NCI-H82 treated with DMSO at 0.1 percent for 48 hours (cell line): ENCODE data around the gene ZMYND10.

ENCODE experiments used
- DNase-seq: peaks from one replicate; lab custom pipeline; 2025; ENCODE audit not compliant: unreplicated experiment; lab: John Stamatoyannopoulos, UW

ZMYND10 gene

DNA sequence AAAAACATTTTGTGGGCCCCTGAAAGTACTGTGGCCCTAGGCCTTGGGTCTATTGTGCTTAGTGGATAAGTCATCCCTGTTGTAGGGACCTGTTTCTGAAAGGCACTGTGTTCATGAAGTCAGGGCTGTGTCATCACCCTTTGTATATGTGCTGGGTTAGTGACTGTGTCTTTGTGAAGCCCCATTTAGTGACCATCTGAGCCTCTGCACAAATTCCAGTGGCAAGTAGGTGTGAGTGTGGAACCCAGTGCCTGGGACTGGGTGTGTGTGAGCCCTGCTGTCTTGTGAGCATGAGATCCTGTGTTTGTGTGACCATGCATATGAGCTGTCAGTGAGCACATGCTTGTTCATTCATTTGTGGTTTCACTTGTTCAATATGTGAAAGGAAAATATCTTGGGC lies 40.9 kb downstream of the ZMYND10 start:
- DNase-seq, result no peak

DNA sequence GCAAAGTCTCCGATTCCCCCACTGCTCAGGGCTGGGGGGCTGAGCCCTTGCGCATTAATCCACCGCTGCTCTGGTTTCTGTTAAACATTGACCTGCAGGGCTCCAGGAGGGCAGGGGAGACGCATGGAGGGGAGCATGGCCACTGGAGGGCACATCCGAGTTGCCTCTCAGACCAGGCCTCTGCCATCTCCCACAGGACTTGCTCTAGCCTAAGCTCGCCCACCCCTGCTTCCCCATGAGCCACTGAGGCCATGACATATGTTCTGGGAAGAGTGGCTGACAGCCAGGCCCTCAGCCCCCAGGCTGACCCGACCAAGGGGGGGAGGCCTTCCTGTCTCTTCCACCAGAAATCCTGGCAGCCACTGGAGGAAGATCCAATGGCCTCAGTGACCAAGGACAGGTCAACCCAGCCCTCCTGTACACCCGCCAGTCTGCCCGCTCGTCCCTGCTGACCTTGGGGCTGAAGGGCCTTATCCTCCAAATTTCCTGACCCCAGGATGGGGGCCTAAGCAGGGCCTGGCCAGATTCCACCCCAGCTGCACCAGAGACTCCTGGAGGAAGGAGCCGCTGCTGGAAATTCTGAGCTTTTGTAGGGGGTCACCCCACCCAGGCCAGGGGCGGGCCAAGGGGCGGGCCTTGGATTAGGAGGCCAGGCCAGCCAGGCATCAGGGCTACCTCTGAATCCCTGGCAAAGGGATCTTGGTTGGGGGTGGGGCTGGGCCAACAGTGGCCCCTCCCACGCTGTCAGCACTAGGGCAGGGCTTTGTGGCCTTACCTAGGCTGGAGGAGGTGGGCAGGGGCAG lies 42.3 kb downstream of the ZMYND10 start, which contains the start of gene HYAL1:
HYAL1 (minus strand) TSS at position 562 of the 803 bp plus-strand sequence. CDS start 618 bp downstream, outside the sequence.
- peak; percentile 60 for DNase-seq

DNA sequence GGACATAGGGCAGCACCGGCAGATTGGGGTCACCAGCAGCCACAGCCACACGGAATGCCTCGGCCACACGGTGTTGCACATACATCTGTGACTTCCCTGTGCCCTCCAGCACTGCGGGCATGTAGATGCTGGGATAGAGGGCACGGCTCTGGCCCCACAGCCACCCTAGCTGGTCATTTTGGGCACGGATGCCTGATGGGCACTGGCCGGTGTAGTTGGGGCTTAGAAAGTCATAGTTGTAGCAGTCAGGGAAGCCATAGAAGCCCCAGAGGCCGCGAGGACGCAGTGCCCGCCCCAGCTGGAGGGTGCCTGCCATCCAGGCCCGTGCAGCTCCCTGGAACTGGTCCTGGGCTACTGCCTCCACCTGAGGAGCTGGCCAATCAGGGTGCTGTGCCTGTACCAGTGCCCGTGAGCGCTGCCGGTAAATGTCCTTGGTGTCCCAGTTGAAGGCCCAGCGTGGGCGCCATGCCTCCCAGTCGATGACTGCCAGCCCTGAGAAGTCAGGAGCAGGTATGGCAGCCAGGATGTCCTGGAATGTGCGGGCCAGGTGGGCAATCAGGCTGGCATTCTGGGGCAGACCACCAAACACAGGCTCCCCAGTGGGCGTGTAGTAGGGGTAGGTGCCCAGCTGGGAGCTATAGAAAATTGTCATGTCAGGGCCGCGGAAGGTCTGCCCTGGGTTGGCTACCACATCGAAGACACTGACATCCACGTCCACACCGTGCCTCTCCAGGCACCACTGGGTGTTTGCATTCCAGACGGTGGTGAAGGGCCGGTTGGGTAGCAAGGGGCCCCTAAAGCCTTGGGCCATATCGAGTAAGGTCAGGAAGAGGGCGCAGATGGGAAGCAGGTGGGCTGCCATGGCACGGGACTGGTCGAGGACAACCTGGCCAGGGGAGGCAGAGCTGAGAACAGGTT lies 43.2 kb downstream of the ZMYND10 start:
- no peak for DNase-seq

DNA sequence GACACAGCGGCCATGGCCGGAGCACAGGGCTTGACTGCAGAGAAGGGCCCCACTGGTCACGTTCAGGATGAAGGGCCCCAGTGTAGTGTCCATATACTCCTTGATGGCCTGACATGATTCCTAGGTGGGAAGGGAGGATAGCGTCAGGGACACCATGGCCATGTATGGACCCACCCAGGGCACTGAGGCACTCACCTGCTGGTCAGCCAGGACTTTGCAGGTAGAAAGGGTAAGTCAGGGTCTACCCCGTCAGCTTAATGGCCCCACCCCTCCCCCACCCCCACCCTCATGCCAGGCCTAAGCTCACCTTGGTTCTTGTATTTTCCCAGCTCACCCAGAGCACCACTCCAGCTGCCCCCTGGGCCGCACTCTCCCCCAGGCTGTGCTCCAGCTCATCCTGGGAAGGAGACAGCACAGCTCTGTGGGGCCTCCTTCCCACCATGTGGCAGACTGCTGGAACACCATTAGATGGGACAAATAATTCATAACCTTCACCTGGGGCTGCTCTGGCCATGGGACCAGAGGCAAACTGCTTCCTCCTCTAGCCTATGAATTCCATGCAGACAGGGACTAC lies 44.8 kb downstream of the ZMYND10 start:
- DNase-seq, result no peak

DNA sequence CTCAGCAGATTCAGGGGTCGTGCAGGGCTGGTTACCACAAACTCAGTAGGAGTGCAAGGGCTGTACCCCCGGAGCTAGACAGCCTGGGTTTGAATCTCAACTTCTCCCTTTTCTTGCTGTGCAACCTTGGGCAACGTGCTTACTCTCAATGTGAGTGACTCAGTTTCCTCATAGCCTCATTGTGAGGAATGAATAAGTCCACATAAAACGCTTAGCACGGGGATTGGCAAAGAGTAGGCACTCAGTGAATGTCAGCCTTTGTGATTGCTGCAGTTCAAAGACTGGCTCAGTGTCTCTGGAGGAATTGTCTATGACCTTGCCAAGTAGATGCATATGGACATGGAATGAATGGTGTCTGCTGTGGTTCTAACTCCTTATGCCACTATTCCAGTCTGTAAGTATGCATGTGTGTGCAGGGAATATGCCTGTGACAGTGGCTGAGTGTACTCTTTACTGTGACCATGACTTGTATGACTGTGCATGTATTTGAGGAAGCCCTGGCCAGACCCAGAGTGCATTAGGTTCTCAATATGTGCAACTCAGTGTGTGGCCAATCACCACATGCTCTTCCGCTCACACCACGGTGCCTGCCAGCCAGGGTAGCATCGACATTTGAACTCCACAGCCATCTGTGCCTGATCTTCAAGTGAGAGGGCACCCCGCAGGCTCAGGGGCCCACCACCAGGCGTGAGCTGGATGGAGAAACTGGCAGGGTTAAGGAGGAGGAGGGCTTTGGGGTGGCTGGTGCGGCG lies 45.4 kb downstream of the ZMYND10 start:
- no peak for DNase-seq

DNA sequence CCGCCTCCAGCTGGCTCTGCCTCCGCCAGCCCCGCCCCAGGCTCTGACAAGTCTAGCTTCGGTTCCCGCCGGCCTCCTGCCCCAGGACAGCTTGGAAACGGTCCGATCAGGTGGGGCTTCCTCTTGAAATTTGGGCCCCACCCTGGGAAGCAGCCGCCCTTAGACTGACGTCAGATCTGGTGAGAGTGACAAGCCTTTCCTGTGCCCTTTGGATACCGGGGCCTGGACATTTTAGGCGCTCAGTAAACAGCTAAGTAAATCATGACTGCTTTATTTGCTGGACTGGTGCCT lies 45.9 kb downstream of the ZMYND10 start:
- no peak for DNase-seq

DNA sequence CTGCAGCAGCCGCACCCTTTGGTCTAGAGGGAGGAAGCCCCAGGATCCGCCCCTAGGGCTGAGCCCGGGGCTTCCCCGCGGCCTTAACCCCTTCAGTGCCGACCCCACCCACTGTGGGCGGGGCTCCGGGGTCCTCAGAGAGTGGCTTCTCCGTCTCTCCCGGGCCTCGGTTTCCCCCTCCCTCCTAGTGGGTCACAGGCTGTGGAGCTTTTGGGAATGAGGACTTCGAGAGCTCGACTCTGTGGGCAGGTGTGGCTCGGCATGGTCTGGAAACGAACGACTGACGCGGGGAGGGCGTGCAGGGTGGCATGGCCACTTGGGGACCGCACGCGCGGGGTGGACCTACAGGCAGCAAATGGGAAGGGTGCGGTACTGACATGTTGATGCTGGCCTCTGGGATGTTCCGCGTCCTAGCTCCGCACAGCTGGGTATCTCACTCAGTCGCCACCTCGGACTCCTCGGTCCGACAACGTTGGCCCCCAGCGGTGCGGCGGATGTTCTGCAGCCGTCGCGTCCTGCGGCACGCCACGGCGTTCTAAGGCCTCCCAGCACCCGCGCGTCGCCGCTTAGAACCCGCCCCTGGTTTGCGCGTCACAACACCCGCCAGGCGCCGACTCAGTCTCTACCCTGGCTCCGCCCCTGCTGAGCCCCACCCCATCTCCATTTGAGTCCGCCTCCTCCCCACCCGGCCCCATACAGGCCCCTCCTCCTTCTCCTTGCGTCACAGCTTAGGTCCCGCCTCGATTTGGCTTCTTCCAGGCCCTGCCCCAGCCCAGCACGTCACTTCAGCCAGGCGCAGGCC lies 46.5 kb downstream of the ZMYND10 start, which contains the start of the genes HYAL3 and NAA80:
HYAL3 (minus strand) TSS at position 570 of the 802 bp plus-strand sequence. CDS start 3,803 bp downstream, outside the sequence.
NAA80 (minus strand) TSS at position 570 of the 802 bp plus-strand sequence. CDS start 1,942 bp downstream, outside the sequence.
- peak; percentile 92 for DNase-seq

DNA sequence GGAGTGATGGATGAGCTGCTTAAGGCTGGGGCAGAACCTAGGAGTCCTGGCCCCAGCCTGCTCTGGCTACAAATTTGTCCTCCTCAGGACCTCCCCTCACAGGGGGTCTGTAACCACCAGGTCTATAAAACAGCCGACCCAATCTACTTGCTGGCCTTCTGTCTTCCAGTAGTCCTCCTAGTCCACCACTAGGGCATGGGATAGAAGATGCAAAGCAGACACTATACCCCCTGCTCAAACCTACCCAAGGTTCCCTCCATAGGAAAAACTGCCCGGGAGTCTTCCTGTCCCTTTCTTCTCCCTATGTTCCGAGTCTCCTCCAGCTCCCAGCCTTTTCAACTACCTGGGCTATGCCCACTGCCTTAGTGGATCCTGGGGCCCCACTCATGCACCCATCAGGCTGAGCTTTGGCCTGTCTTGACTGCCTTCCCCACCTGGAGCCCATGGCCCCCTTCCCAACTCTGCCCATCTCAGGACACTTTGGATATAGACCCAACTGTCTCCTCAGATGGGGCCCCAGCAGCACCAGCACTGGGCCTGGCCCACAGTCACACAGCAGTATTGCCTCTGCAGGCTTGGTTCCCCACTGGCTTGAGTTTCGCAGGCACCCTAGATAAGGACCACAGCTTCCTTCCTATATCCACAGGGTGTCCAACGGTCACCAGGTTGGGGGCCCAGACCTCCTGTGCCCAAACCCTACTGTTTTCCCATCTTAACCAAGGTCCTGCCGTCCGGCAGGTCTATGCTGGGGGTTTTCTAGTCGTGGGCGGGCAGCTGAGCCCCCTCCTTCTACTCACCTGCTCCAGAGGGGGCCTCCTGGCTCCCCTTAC lies 47.4 kb downstream of the ZMYND10 start:
- DNase-seq, result no peak

DNA sequence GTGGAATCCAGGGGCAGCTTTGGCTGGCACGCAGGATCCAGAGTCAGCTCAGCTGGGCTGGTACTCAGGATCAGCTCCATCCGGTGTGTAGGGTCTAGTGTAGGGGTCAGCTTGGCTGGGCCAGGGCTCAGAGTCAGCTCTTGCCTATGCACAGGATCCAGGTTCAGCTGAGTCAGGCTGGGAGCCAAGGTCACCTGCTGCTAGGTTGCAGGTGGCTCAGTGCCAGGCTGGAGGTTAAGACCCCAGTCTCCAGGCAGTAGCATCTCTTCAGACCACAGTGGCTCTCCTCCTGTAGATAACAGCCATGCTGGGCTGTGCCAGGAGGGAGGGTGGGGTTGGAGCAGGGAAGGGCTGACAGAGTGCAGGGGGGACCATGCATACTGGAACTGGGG lies 48.2 kb downstream of the ZMYND10 start:
- no peak for DNase-seq

DNA sequence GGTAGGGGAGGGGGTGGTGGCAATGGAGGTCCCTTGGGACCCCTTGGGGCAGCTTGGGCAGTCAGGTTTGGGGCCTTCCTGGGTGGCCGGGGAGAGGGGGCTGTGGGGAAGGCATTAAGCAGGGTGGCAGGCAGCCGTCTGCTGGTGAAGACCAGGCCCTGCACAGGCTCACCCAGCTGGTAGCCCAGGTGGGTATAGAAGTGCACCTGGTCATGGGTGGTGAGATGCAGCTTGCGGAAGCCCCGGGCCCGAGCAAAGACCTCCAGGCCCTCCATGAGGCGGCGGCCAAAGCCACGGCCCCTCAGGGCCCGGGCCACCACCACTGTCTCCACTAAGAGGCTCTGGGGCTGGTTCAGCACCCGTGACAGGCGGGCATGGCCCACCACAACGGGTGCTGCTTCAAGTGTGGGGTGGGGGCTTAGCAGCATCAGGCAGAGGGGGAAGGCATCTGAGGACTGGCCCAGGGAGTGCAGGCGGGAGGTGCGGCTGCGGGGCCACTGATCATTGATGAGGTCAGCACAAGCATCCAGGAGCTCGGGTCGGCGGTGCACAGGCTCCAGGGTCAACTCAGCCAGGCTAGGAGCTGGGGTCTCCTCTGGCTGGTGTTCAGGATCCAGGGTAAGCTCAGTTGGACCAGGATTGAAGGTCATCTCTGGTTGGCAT lies 48.7 kb downstream of the ZMYND10 start:
- DNase-seq, result no peak

DNA sequence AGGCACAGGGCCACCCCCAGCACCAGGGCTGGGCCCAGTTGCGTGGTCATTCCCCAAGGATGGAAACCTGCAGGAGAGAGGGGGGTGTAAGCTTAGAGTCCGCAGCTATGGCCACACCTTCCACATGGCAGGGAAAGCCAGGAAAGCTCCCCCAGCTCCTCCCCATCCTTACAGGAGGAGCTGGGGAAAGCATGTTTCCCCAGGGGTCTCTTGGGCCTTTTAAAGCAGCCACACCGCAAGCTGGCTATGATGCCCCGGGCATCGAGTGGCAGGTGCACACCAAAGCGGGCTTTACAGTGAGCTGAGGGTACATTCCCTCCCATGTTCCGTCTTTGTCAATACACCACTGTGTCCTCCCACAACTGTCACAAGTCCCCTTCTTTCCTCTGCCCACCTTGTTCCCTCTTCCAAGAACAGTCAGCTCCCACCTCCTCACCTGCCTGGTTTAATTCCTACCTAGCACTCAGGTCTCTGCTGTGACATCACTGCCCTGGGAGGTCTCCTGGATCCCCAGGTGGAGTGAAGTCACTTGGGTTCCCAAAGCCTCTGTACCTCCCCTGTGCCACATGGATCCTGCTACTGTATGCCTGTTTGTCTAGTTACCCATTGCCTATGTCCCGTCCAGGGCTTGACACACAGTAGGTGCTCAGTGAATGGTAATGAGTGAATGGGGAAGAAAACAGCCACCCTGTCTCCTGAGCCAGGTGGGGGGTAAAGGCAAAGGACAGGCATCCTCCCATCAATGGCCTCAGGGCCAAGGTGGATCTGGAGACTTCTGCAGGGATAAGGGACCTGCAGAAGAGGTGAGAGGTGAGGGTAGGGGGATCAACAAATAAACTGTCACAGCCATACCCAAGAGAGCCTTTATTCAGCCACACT lies 49.7 kb downstream of the ZMYND10 start:
- DNase-seq, result no peak

DNA sequence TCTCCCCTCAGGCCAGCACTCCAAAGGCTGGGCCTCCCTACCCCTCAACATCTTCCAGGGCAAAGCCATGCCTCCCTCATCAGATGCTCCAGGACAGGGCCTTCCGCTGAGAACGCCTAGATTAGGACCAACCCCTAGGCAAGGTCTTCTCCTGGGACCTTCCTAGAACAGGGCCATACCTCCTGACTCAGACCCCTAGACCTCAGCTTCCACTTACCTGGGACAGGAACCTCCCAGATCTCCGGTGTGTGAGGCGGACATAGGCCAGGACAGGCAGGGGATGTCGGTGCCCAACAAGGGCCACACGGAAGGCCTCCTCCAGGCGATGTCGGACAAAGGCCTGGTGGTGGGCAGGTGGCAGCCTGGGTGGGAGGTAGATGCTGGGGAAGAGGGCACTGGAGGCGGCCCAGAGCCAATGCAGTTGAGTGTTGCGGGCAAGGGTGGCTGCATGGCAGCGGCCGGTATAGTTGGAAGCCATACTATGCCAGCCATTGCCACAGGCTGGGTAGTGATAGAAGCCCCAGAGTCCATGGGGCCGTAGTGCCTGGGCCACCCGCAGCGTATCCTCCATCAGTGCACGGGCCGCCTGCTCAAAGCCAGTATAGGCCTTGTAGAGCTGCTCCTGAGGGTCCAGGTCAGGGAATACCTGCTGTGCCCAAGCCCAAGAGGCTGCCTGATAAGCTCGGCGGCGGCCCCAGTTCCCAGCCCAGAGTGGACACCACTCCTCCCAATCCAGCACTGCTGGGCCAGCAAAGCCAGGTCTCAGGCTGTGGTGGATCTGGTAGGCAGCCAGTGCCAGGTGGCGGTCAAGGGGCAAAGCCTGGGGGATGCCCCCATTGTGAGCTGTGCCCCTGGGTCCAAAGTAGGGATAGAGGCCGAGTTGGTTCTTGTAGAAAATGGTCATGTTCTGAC lies 50.8 kb downstream of the ZMYND10 start:
- no peak for DNase-seq

DNA sequence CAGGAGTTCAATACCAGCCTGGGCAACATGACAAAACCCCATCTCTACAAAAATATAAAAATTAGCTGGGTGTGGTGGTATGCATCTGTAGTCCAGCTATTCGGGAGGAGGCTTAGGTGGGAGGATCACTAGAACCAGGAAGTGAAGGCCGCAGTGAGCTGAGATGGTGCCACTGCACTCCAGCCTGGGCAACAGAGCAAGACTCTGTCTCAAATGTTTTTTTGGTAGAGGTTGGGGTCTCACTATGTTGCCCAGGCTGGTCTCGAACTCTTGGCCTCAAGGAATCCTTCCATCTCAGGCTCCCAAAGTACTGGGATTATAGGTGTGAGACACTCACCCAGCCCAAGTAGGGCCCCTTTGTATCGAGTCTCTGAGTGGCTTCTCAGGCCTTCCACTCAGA lies 51.4 kb downstream of the ZMYND10 start:
- DNase-seq, result no peak

DNA sequence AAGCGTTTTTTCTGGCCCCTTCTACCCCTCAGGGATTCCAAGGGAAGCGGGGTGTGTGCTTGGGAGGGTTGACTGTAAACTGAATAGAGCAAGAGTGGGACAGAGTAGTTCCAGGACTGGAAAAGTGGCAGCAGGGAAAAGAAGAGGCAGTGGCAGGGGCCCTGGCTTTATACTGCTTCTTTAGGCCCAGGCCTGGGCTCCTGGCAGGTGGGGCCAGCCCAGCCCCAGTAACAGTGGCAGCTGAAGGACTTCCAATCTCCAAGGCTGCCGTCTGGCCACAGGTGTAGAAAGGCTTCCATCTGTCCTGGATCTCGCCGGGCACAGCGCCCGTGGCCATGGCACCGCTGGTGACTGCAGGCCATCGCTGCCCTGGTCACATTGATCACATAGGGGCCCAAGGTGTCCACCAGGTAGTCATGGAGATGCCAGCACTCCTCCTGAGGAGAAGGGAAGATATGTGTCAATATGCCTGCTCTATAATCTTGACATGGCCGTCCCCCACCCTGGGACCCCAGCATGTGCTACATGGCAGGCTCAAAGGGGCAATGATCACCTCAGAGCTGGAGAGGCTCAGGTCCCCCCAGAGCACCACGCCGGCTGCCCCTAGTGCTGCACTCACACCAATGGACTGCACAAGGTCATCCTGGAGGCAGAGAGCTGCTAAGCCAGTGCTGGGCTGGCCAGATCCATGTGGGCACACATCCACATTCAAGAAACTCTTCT lies 52.3 kb downstream of the ZMYND10 start:
- no peak for DNase-seq

DNA sequence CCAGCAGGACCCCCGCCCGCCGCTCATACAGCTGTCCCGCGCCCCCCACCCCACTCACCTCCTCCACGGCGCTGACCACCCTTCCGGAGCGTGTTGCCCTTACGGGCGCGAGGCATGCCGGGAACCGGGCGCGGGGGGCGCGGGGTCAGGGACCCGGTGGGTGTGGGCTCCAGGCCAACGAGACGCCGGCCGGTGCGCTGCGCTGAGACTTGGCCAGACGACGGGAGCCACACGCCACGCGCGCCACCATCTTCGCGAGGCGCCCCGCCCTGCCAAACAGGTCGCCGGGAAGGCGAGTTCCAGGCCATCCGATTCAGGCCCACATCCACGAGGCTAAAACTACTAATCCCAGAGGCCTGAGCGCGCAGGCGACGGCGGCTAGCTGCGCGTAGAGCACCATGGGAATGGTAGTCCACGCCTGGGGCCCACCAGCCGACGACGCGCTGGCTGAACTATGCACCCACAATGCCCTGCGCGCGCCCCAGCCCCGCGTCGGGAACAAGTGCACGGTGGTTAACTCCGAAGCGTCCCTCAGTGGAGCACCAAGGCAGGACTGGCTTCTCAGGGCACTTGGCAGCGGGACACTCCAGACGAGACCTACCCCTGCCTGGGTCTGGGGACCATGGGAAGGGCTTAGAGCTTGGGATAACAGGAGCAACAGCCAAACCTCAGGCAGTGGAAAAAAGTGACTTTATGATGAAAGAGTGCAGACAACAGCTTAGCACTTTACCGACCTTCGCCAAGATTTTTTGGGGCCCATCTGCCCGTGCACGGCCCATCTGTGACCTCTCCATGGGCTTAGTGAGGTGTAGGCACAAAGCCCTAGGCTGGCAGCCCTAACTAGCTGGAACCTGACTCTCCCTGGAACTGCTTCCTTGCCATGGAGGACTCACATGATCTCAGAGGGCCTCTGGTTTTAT lies 53.1 kb downstream of the ZMYND10 start, which contains the start of gene IFRD2:
IFRD2 (minus strand) TSS at position 271 of the 920 bp plus-strand sequence; CDS start at position 116, 155 bp downstream.
- DNase-seq, result peak; percentile 90
